Neutrophil (primary cell): ENCODE data around the gene PPP2R1A.
"Not testable (repeated sequence)": the region's sequence is repeated elsewhere in the genome, so short reads cannot be mapped to it uniquely, and the experiment has no call there.

Source experiments
- H3K27ac ChIP-seq: fragments of 200-600 bp; sonication (generic); 2 replicates; pipeline ENCODE4 v1.5.1; 2016; ENCODE audit warnings: mild to moderate bottlenecking, moderate library complexity
- H3K27me3 ChIP-seq: fragments of 200-600 bp; sonication (generic); 2 replicates; pipeline ENCODE4 v1.6.0; 2016; ENCODE audit warnings: mild to moderate bottlenecking
- H3K36me3 ChIP-seq: fragments of 200-600 bp; sonication (generic); 2 replicates; pipeline ENCODE4 v1.5.1; 2017
- H3K4me1 ChIP-seq, 2 experiments: fragments of 200-600 bp in 1 of 2; sonication (generic) in 1 of 2; 1 replicate in 1 of 2; 2 replicates in 1 of 2; pipeline versions ENCODE4 v1.5.1 to v1.6.1; 2013 to 2016; ENCODE audit warnings: low read depth in 1 of 2, low read length in 1 of 2, mild to moderate bottlenecking in 1 of 2, moderate library complexity in 1 of 2; ENCODE audit not compliant: control insufficient read depth in 1 of 2, insufficient read depth in 1 of 2
- H3K4me3 ChIP-seq, 2 experiments: fragments of 200-600 bp in 1 of 2; sonication (generic) in 1 of 2; 1 replicate in 1 of 2; 2 replicates in 1 of 2; pipeline ENCODE4 v1.5.1; 2013 to 2016; ENCODE audit warnings: low read depth in 1 of 2, low read length in 1 of 2, mild to moderate bottlenecking in 1 of 2, moderate library complexity in 1 of 2
- H3K9me3 ChIP-seq: fragments of 200-600 bp; sonication (generic); 2 replicates; pipeline ENCODE4 v1.5.1; 2016
- CTCF ChIP-seq: fragments of 200-600 bp; sonication (generic); IDR thresholded peaks from 2 replicates; pipeline ENCODE4 v1.5.1; 2016; ENCODE audit warnings: antibody characterized with exemption

Gene PPP2R1A

GRCh38 chr19:52196256-52196967, 6.6 kb downstream of the PPP2R1A start:
- peaks cover 68% of the 10 kb centered on the region for H3K36me3 ChIP-seq
- no peaks in the 10 kb centered on the region for H3K27me3 ChIP-seq
- peaks cover 4% of the 10 kb centered on the region in 2 experiments for H3K4me1 ChIP-seq
- no peak overlapping the region for H3K4me3 ChIP-seq
- no peaks in the 10 kb centered on the region for H3K9me3 ChIP-seq
- H3K27ac ChIP-seq = no peak overlapping the region
- TF ChIP-seq CTCF = no peak

- no peak overlapping the region for H3K4me3 ChIP-seq
- H3K36me3 ChIP-seq = peaks cover 81% of the 10 kb centered on the region
- H3K4me1 ChIP-seq = no peaks in the 10 kb centered on the region
- H3K27me3 ChIP-seq = no peaks in the 10 kb centered on the region
- H3K9me3 ChIP-seq = no peaks in the 10 kb centered on the region
- TF ChIP-seq CTCF = no peak
- no peak overlapping the region for H3K27ac ChIP-seq
Observed at GRCh38 chr19:52197964-52198363, 8.1 kb downstream of the PPP2R1A start.

GRCh38 chr19:52198678-52199077, 8.8 kb downstream of the PPP2R1A start:
- H3K9me3 ChIP-seq = no peaks in the 10 kb centered on the region
- peaks cover 81% of the 10 kb centered on the region for H3K36me3 ChIP-seq
- no peaks in the 10 kb centered on the region for H3K4me1 ChIP-seq
- H3K27ac ChIP-seq = no peak overlapping the region
- TF ChIP-seq CTCF = no peak
- H3K27me3 ChIP-seq = no peaks in the 10 kb centered on the region
- H3K4me3 ChIP-seq = no peak overlapping the region

GRCh38 chr19:52200044-52200443, 10.2 kb downstream of the PPP2R1A start:
- no peak overlapping the region for H3K27ac ChIP-seq
- no peaks in the 10 kb centered on the region for H3K9me3 ChIP-seq
- H3K36me3 ChIP-seq = peaks cover 89% of the 10 kb centered on the region
- TF ChIP-seq CTCF = no peak
- H3K4me3 ChIP-seq = no peak overlapping the region
- H3K27me3 ChIP-seq = no peaks in the 10 kb centered on the region
- H3K4me1 ChIP-seq = no peaks in the 10 kb centered on the region

- H3K27me3 ChIP-seq, H3K9me3 ChIP-seq, H3K4me1 ChIP-seq, H3K4me3 ChIP-seq, H3K27ac ChIP-seq: not testable (repeated sequence)
- H3K36me3 ChIP-seq = peaks cover 89% of the 10 kb centered on the region
Observed at GRCh38 chr19:52200755-52201391, 11.0 kb downstream of the PPP2R1A start.

GRCh38 chr19:52206481-52206880, 16.6 kb downstream of the PPP2R1A start:
- H3K4me1 ChIP-seq = no peaks in the 10 kb centered on the region

More at GRCh38 chr19:52206481-52206880, 16.6 kb downstream of the PPP2R1A start:
- Histone ChIP-seq H3K27me3 (no peaks in the 10 kb centered on the region), H3K4me3 (no peak overlapping the region), H3K27ac (no peak overlapping the region), H3K9me3 (no peaks in the 10 kb centered on the region), H3K36me3 (peaks cover 95% of the 10 kb centered on the region)
- no peak for TF ChIP-seq CTCF
